SHP77 (cell line): ENCODE results near the gene TRAF3IP1.

Experiments used
- DNase-seq, 2 experiments: peaks; one replicate each; lab custom pipeline; 2025; lab: John Stamatoyannopoulos, UW

The TRAF3IP1 gene

GRCh38 chr2:238448031-238448955 is 128.0 kb downstream of the TRAF3IP1 start:
- no peak for DNase-seq

GRCh38 chr2:238449241-238449640 is 128.9 kb downstream of the TRAF3IP1 start:
- no peak for DNase-seq

- DNase-seq = no peak
Observed at GRCh38 chr2:238449909-238450417, 129.6 kb downstream of the TRAF3IP1 start.

GRCh38 chr2:238450440-238450861 is 130.1 kb downstream of the TRAF3IP1 start:
- DNase-seq = no peak
